Measurements from ENCODE around the gene SUN1.
"Not testable (repeated sequence)": the region's sequence is repeated elsewhere in the genome, so short reads cannot be mapped to it uniquely, and the experiment has no call there.

The SUN1 gene

DNA sequence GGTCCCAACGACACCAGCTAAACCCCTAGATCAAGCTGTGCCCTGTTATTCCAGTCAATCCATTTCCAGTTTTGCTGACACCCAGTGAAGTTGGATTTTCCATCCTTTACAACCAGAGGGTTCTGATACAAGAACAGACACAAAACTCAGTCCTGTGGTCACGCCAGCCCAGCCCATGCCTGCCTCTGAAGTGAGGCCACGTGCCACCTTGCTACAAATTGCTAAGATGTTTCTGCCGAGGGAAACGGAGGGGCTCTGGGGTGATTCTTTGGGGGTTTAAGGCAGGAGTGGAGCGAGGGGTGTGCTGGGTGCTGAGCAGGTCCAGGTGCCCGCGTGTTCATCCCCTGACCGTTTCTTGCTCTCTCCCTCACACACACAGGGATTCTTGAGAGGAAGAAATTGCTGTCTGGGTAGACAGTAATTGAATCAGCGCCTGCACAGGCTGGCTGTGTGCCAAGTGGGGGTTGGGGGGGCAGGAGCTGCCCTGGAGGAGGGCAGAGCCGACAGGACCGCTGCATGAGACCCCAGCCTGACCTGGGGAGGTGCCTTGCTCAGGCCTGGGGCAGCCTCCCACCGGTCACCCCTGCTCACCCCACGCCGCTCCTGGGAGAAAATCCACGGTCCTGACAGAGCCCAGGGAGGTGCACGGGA lies 84.1 kb downstream of the SUN1 start:
- no peak for DNase-seq (ENCODE audit: extremely low read depth in 1 of 2, low read depth in 1 of 2)

GRCh38 chr7:917255-918117 lies 85.2 kb downstream of the SUN1 start:
- DNase-seq (ENCODE audit: extremely low read depth in 1 of 2, low read depth in 1 of 2): no peak

- no peak for DNase-seq (ENCODE audit: extremely low read depth in 1 of 2, low read depth in 1 of 2)
Measured at GRCh38 chr7:918118-918425, 85.8 kb downstream of the SUN1 start.

DNA sequence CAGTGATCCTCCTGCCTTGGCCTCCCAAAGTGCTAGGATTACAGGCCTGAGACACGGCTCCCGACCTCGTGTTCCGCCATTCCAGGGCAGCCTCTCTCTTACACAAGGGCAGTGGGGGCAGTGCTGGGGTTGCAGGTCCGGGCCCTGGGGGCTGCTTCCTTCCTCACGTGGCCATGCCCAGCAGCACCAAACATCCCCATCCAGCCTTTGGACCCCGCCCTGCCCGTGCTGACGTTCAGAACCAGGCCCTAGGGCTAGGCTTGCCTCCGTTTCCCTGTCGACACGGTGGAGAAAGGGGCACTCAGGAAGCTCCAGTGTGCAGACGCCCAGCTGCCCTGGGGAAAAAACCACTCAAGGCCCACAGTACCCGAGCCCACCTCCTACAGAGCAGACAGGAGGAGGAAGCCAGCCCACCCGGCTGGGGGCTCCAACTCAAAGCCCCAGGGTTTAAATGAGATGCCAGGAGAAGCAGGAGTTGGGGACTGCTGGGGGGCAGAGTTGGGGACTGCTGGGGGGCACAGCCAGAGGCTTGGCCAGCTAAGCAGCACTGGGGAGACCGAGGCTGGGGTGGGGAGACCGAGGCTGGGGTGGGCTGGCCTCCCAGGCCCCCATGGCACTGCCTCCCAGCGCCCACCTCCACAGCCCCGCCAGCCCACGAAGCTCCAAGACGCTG lies 86.3 kb downstream of the SUN1 start:
- DNase-seq (ENCODE audit: extremely low read depth in 1 of 2, low read depth in 1 of 2): no peak

GRCh38 chr7:919114-919442 lies 86.8 kb downstream of the SUN1 start:
- no peak for DNase-seq (ENCODE audit: extremely low read depth in 1 of 2, low read depth in 1 of 2)

DNA sequence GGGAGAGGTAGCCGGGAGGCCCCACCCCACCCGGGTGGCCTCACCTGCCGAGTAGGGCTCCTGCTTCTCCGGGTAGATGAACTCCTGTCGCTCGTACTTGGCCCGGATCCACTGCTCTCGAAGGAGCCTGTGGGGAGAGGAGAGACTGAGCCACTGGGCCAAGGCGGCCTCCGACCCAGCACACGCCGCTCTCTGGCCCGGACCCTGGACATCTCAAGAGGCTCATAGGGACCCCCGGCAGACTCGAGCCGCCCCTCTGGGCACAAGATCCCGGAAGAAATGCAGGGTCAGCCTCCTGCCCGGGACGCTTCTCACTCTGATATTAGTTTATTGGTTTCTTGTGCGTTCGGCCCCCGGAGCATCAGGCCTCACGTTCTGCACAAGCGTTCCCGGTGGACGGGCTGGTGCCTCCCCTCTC lies 87.7 kb downstream of the SUN1 start:
- no peak for DNase-seq (ENCODE audit: extremely low read depth in 1 of 2, low read depth in 1 of 2)

GRCh38 chr7:920351-921070 lies 88.2 kb downstream of the SUN1 start:
- DNase-seq (ENCODE audit: extremely low read depth in 1 of 2, low read depth in 1 of 2): no peak

- DNase-seq (ENCODE audit: extremely low read depth in 1 of 2, low read depth in 1 of 2): no peak
Measured at GRCh38 chr7:921071-921461, 88.8 kb downstream of the SUN1 start.

DNA sequence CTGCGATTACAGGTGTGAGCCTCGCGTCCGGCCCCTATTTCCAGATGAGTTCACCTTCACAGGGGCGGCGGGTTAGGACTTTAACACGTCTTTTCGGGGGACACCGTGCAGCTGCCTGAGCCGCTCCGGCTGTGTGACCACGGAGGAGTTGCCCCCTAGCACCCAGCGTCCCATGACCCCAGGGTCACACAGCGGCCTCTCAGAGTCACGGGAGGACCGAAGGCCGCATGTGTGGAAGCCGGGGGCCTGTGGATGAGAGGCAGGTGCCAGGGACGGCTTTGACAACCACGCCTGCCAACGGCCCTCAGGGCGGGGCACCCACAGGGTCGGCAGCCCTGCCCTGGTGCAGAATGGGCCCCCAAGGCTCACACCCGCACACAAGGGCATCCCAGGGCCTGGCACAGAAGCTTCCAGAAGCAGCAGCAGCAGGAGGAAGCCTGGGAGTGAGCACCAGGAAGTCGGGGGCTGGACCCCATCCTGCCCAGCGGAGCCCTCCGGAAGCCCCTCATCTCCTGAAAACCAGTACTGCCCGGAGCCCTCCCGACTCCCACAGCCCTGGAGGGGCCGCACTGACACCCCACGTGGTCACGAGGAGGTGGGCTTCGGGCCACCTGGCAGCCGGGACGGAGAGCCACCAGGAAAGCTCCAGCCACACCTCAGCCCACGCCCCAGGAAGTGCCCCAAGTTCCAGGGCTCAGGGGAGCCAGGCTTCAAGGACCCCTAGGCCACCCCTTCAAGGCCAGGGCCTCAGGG lies 89.5 kb downstream of the SUN1 start:
- DNase-seq (ENCODE audit: extremely low read depth in 1 of 2, low read depth in 1 of 2): no peak

DNA sequence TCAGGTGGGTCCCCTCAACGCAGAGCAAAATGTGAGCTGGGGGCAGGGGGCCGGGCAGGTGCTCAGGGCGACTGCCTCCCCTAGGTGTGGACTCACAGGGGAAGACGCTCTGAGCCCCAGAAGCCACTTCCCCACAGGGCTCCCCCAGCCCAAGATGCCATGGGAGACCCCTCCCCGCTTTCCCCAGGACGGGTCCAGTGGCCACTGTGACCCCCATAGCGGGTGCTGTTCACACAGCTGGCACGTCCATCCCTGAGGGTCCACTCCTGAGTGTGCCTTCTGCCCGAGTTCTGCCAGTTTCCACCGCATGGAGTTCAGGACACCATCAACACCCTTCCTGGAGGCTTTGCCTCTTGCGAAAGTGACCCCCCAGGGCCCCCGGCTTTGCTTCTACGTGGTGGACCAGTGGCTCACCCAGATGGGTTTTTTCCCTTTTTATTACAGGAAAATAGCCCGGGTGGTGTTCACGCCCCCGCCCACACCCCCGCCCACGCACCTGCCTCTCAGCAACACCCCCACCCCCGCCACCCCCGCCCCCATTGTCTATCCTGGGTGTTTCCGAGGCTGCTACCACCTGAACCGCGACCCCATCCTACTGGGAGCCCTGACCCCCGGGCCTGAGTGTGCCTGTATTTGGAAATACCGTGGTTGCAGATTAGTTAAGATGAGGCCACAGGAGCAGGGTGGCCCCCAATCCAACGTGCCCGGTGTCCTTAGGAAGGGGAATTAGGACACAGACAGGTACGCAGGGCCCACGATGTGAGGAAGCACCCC lies 90.2 kb downstream of the SUN1 start:
- peak; percentile 32 to 39 for DNase-seq (ENCODE audit: extremely low read depth in 1 of 2, low read depth in 1 of 2)

DNA sequence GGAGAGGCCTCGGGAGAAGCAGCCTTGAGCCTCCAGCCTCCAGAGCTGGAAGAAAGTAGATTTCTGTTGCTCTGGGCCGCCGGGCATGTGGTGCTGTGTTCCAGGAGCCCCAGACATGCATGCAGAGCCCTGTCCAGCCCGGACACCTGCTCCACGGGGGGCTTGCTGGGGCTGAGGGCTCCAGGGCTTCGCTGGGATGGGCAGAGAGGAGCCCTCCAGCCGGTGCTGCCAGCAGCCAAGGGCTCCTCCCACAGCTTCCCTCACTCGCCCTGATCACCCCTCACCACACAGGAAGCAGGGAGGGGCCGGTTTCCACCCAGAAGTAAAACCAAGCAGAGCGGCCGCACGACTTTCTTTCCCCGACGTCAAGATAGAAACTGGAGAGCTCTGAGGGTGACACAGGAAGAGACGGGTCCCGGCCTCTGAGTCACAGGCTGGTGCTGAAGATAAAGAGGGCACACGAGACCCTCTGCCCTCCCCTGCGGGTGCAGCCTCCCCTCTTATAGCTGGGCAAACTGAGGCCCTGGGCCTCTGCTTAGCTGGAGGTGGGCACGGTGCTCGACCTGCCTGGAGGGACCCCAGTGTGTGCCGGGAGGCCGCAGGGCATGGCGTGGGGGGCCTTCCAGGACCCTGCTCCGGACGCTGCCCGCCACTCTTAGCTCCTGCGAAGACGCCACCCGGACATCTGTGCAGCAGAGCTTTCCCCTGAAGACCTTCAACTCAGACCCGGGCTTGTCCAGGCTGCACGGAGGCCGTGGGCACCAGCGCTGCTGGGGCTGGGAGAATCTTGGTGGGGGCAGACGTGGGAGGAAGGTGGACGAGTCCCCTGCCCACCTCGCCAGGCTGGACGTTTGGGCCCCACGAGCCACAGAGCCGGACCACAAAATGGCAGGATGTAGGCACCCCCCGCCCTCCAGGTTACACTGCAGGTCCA lies 91.1 kb downstream of the SUN1 start:
- DNase-seq (ENCODE audit: extremely low read depth in 1 of 2, low read depth in 1 of 2): peak; percentile 82 to 87

- DNase-seq (ENCODE audit: extremely low read depth in 1 of 2, low read depth in 1 of 2): not testable (repeated sequence)
Measured at GRCh38 chr7:924042-924441, 91.8 kb downstream of the SUN1 start.
